GM21825 (cell line): ENCODE data around the gene HMGXB3.
"Not testable (repeated sequence)": the region's sequence is repeated elsewhere in the genome, so short reads cannot be mapped to it uniquely, and the experiment has no call there.

Source experiments
- ATAC-seq: cut with Tn5 transposase; IDR thresholded peaks from one replicate; pipeline ENCODE4 v1.9.1; 2021; ENCODE audit warnings: mild to moderate bottlenecking, moderate library complexity; ENCODE audit not compliant: unreplicated experiment

Gene HMGXB3

GRCh38 chr5:150081541-150082283 lies 81.2 kb downstream of the HMGXB3 start:
- peak; percentile 87 for ATAC-seq

- ATAC-seq, result no peak
Measured at GRCh38 chr5:150082374-150082773, 81.8 kb downstream of the HMGXB3 start.

GRCh38 chr5:150082889-150083288 lies 82.3 kb downstream of the HMGXB3 start:
- no peak for ATAC-seq

- ATAC-seq, result not testable (repeated sequence)
Measured at GRCh38 chr5:150084754-150085153, 84.2 kb downstream of the HMGXB3 start.

GRCh38 chr5:150085191-150085912 lies 84.8 kb downstream of the HMGXB3 start:
- ATAC-seq, result no peak

GRCh38 chr5:150085950-150086715 lies 85.6 kb downstream of the HMGXB3 start, which contains the start of gene CSF1R:
Gene CSF1R, minus strand, starts transcription at chr5:150086554. Its CDS starts 127 bp downstream, at chr5:150086427.
- no peak for ATAC-seq

- ATAC-seq, result peak; percentile 83
Measured at GRCh38 chr5:150092159-150092787, 91.7 kb downstream of the HMGXB3 start.

- no peak for ATAC-seq
Measured at GRCh38 chr5:150097152-150097551, 96.6 kb downstream of the HMGXB3 start.

GRCh38 chr5:150101023-150101422 lies 100.5 kb downstream of the HMGXB3 start:
- no peak for ATAC-seq
